HG03457 (cell line): ENCODE data around the gene IKZF2.

Experiments
- ATAC-seq: cut with Tn5 transposase; IDR thresholded peaks from one replicate; pipeline ENCODE4 v1.9.1; 2021; ENCODE audit warnings: moderate number of reproducible peaks; ENCODE audit not compliant: unreplicated experiment

IKZF2 gene

GRCh38 chr2:212959471-212960117, 191.8 kb downstream of the IKZF2 start:
- no peak for ATAC-seq

GRCh38 chr2:212958757-212959295, 192.6 kb downstream of the IKZF2 start:
- ATAC-seq, result no peak

- ATAC-seq, result no peak
Measured at GRCh38 chr2:212958133-212958532, 193.3 kb downstream of the IKZF2 start.

DNA sequence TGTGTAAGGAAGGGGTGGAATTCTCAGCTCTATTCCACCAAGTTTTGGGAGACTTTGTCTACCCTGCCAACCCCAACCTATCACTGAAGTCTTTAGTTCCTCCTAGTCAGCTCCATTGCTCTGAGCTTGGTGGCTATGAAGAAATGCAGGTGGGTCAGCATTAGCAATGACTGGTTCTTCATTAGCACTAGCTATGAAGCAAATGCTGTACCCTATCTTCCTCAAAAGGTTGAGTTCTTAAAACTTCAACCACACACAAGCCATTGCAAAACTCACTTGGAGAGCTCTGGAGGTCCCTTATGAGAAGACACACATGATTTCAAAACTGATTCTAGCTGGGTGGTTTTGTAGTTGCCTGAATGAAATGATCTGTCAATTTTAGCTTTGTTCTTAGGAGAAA, 193.8 kb downstream of the IKZF2 start:
- ATAC-seq, result no peak

- no peak for ATAC-seq
Measured at GRCh38 chr2:212956665-212957607, 194.5 kb downstream of the IKZF2 start.

DNA sequence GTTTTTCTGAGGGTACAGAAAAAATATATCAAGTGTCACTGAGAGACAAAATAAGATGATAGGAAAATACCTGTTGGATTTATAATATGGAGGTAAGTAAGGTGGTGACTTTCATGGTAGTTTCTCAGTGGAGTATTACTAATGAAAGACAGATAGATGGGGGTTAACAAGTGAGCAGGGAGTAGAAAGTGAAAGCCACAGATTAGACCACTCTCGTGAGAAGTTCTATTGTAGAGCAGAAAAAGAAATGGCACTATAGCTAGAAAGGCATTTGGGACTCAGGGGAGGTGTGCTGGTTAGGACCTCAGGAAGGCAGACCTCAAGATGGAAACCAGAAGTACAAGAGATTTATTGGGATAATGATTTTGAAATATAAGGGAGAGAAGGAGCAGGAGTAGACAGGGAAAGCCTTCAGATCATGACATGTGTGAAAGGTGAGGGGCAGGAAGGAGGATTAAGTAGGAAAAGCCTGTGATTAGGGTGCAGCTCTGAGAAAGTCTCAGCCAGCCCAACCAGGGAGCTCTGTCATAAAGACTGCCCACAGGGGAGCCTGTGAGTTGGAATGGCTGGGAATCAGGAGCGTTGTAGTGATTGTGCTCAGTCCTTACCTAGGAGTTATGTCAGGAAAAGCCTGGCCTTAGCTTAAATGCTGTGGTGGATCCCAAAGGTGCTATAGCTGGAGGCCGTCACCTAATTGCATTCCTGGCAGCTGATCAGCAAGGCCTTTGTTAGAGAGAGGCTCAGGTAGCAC, 198.1 kb downstream of the IKZF2 start:
- ATAC-seq, result peak; percentile 92

- ATAC-seq, result no peak
Measured at GRCh38 chr2:212949786-212950185, 201.6 kb downstream of the IKZF2 start.
